GM19240 (cell line): Measurements from ENCODE around the gene LCN12.

Experiments
- DNase-seq: peaks from one replicate; pipeline ENCODE4 v3.0.0; 2011; ENCODE audit warnings: low spot score; ENCODE audit not compliant: insufficient read length

Gene LCN12

GRCh38 chr9:136972743-136973142 is 20.7 kb downstream of the LCN12 start:
- no peak for DNase-seq

GRCh38 chr9:136973618-136974617 is 21.8 kb downstream of the LCN12 start:
- DNase-seq, result no peak

- DNase-seq, result no peak
These were observed 22.9 kb downstream of the LCN12 start for GRCh38 chr9:136974817-136975535.

GRCh38 chr9:136975644-136976043 is 23.6 kb downstream of the LCN12 start:
- DNase-seq, result no peak

- DNase-seq, result no peak
These were observed 25.1 kb downstream of the LCN12 start, which contains the start of gene PTGDS for GRCh38 chr9:136977223-136977622. PTGDS (plus strand) TSS chr9:136977504; CDS start chr9:136977579, 75 bp downstream.

- no peak for DNase-seq
These were observed 25.6 kb downstream of the LCN12 start for GRCh38 chr9:136977649-136978072.

- no peak for DNase-seq
These were observed 26.2 kb downstream of the LCN12 start for GRCh38 chr9:136978073-136978864.

- no peak for DNase-seq
These were observed 26.9 kb downstream of the LCN12 start for GRCh38 chr9:136978865-136979544.

- DNase-seq, result no peak
These were observed 27.9 kb downstream of the LCN12 start for GRCh38 chr9:136979769-136980587.

GRCh38 chr9:136980669-136981478 is 28.8 kb downstream of the LCN12 start:
- no peak for DNase-seq

GRCh38 chr9:136981588-136982231 is 29.6 kb downstream of the LCN12 start:
- no peak for DNase-seq

GRCh38 chr9:136982232-136983051 is 30.4 kb downstream of the LCN12 start, which contains the start of gene LCNL1:
LCNL1 (plus strand) TSS chr9:136982993; CDS start chr9:136983587, 594 bp downstream.
- no peak for DNase-seq

GRCh38 chr9:136983167-136983566 is 31.1 kb downstream of the LCN12 start:
- DNase-seq, result no peak

GRCh38 chr9:136983656-136984314 is 31.7 kb downstream of the LCN12 start:
- DNase-seq, result no peak

GRCh38 chr9:136984464-136985026 is 32.5 kb downstream of the LCN12 start:
- no peak for DNase-seq

GRCh38 chr9:136985027-136985602 is 33.0 kb downstream of the LCN12 start:
- DNase-seq, result no peak
